GM12878 (cell line): ENCODE data around the gene STK35. TPM values are rescaled to one million over a fixed set of nuclear protein-coding genes. Genes with fewer than 3 reads are reported as not detected.

Experiments
- ATF2 ChIP-seq: IDR thresholded peaks from 2 replicates; pipeline ENCODE4 v1.6.1; 2012; ENCODE audit warnings: low read length, inconsistent platforms
- ATF7 ChIP-seq: fragments of 450-650 bp; IDR thresholded peaks from 2 replicates; pipeline ENCODE4 v1.6.1; 2016; ENCODE audit warnings: low read depth, mild to moderate bottlenecking
- BRCA1 ChIP-seq: IDR thresholded peaks from 2 replicates; pipeline ENCODE4 v1.6.1; 2011; ENCODE audit warnings: low read depth, low read length, improper control_type of control experiment
- EGR1 ChIP-seq, 2 experiments: IDR thresholded peaks; 1 replicate in 1 of 2; 2 replicates in 1 of 2; pipeline ENCODE4 v1.6.1; 2011 to 2012; ENCODE audit warnings: low read depth in 2 of 2, low read length in 2 of 2, borderline replicate concordance in 1 of 2, mild to moderate bottlenecking in 1 of 2, moderate library complexity in 1 of 2
- HDAC6 ChIP-seq: fragments of 200-600 bp; sonication (generic); IDR thresholded peaks from one replicate; pipeline ENCODE4 v1.8.0; 2017; ENCODE audit warnings: antibody characterized with exemption; ENCODE audit not compliant: unreplicated experiment
- IRF5 ChIP-seq: fragments of 450-650 bp; IDR thresholded peaks from 2 replicates; pipeline ENCODE4 v1.6.1; 2017; ENCODE audit warnings: borderline replicate concordance
- NFIC ChIP-seq: IDR thresholded peaks from 2 replicates; pipeline ENCODE4 v1.6.1; 2012; ENCODE audit warnings: low read depth, mild to moderate bottlenecking, inconsistent platforms, low read length, moderate library complexity
- YY1 ChIP-seq: IDR thresholded peaks from 2 replicates; pipeline ENCODE4 v1.6.1; 2011; ENCODE audit warnings: low read depth, mild to moderate bottlenecking, low read length
- ZBTB40 ChIP-seq: fragments of 450-650 bp; IDR thresholded peaks from 2 replicates; pipeline ENCODE4 v1.6.1; 2016; ENCODE audit warnings: mild to moderate bottlenecking, moderate library complexity, borderline replicate concordance
- ZNF217 ChIP-seq: fragments of 450-650 bp; IDR thresholded peaks from 2 replicates; pipeline ENCODE4 v1.6.1; 2017; ENCODE audit warnings: antibody characterized with exemption, mild to moderate bottlenecking
- ZNF274 ChIP-seq: IDR thresholded peaks from one replicate; pipeline ENCODE4 v1.8.0; 2011; ENCODE audit not compliant: insufficient read length, insufficient read depth
- ZSCAN29 ChIP-seq: fragments of 450-650 bp; IDR thresholded peaks from 2 replicates; pipeline ENCODE4 v1.6.1; 2017; ENCODE audit warnings: mild to moderate bottlenecking, moderate library complexity
- polyA plus RNA-seq, 11 experiments: library from polyadenylated mRNA; depleted of rRNA in 4 of 11; unstranded in 6 of 11; stranded (reverse) in 5 of 11; fragments of >200 nt; fragmentation: Nextera tagmentation in 4 of 11; fragmentation: Illumina TruSeq in 1 of 11; extraction: Ambion mirVana in 4 of 11; extraction: Trizol in 1 of 11; gene quantifications; 1 replicate in 1 of 11; 2 replicates in 10 of 11; pipeline versions ENCODE4 v1.2.1 to v1.2.3, GENCODE V29; 2011 to 2016; ENCODE audit warnings: inconsistent platforms in 2 of 11, missing spikeins in 2 of 11, low read depth in 1 of 11
- total RNA-seq, 4 experiments: library from RNA; depleted of rRNA in 3 of 4; stranded (reverse); fragments of >200 nt in 3 of 4; fragmentation: Illumina TruSeq in 1 of 4; extraction: Trizol in 1 of 4; gene quantifications; 2 replicates each; pipeline versions ENCODE4 v1.2.1 to v1.2.3, GENCODE V29; 2013 to 2021
- TF ChIP-seq, protein P1 (sequence below): fragments of 450-650 bp; formaldehyde crosslinking; IDR thresholded peaks from 2 replicates; pipeline ENCODE4 v1.5.0; 2022; ENCODE audit warnings: mild to moderate bottlenecking, missing genetic modification characterization
- TF ChIP-seq, protein P2 (sequence below): fragments of 450-650 bp; IDR thresholded peaks from 2 replicates; pipeline ENCODE4 v1.6.1; 2014; ENCODE audit warnings: mild to moderate bottlenecking
- TF ChIP-seq, protein P3 (sequence below): IDR thresholded peaks from 2 replicates; pipeline ENCODE4 v1.6.1; 2011; ENCODE audit warnings: borderline replicate concordance, low read depth, mild to moderate bottlenecking, moderate library complexity, mixed read lengths, low read length; ENCODE audit not compliant: insufficient read depth; ENCODE audit errors: extremely low read length

STK35 gene
- total and polyA plus RNA-seq, 10 of the 15 experiments (the other 5 are each of a cell fraction or from before 2014, with no cell fraction given), result 2.9 to 19.4 (median 9.6) TPM

DNA sequence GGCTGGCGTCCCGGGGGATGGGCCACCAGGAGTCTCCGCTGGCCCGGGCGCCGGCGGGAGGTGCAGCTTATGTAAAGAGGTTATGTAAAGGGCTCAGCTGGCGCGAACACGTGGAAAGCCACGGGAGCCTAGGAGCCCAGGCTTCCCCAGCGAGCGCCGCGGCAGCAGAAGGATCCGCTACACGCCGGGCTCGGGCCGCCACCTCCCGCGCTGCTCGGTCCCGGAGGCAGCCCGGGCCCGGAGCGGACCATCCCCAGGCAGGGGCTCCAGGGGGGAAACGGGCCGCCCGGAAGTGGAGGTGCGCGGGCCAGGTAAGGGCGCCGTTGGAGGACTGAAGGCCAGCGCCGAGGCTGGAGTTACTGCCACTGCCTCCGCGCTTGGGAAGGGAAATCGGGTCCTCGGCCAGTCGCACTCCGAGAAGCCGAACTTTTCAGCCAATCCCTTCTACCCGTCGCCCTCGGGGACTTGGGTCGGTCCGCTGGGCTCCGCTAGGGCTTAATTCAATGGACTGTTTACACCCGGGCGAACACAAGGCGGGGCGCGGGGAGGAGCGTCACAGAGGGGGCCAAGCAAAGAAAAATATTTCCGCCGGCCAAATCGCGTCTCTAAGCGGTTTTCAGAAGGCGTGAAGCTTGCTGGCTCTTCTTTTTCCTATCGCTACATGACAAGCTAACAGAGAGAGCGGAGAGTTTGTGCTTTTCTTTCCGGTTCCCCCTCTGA lies 398 bp downstream of the STK35 start (continued):
- TF ChIP-seq, protein P1, sequence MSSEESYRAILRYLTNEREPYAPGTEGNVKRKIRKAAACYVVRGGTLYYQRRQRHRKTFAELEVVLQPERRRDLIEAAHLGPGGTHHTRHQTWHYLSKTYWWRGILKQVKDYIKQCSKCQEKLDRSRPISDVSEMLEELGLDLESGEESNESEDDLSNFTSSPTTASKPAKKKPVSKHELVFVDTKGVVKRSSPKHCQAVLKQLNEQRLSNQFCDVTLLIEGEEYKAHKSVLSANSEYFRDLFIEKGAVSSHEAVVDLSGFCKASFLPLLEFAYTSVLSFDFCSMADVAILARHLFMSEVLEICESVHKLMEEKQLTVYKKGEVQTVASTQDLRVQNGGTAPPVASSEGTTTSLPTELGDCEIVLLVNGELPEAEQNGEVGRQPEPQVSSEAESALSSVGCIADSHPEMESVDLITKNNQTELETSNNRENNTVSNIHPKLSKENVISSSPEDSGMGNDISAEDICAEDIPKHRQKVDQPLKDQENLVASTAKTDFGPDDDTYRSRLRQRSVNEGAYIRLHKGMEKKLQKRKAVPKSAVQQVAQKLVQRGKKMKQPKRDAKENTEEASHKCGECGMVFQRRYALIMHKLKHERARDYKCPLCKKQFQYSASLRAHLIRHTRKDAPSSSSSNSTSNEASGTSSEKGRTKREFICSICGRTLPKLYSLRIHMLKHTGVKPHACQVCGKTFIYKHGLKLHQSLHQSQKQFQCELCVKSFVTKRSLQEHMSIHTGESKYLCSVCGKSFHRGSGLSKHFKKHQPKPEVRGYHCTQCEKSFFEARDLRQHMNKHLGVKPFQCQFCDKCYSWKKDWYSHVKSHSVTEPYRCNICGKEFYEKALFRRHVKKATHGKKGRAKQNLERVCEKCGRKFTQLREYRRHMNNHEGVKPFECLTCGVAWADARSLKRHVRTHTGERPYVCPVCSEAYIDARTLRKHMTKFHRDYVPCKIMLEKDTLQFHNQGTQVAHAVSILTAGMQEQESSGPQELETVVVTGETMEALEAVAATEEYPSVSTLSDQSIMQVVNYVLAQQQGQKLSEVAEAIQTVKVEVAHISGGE (CRISPR knock-in tag), result no peak
- TF ChIP-seq IRF5, result no peak
- TF ChIP-seq ZBTB40, result peak; percentile 76
- TF ChIP-seq ZNF274, result no peak
- TF ChIP-seq HDAC6, result no peak
- TF ChIP-seq ATF2, result no peak
- peak; percentile 100 for TF ChIP-seq ATF7
- TF ChIP-seq, protein P2, sequence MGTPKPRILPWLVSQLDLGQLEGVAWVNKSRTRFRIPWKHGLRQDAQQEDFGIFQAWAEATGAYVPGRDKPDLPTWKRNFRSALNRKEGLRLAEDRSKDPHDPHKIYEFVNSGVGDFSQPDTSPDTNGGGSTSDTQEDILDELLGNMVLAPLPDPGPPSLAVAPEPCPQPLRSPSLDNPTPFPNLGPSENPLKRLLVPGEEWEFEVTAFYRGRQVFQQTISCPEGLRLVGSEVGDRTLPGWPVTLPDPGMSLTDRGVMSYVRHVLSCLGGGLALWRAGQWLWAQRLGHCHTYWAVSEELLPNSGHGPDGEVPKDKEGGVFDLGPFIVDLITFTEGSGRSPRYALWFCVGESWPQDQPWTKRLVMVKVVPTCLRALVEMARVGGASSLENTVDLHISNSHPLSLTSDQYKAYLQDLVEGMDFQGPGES, result no peak
- TF ChIP-seq NFIC, result peak; percentile 75; the same call in 1 of the 2 replicates
- no peak for TF ChIP-seq ZNF217
- TF ChIP-seq EGR1 (IDR thresholded peaks at IDR 0.05; ENCODE audit: borderline replicate concordance in 1 of 2, low read depth in 2 of 2, low read length in 2 of 2), result no peak; a peak in 2 of 3 replicates
- TF ChIP-seq ZSCAN29, result peak; percentile 60; the same call in 1 of the 2 replicates
- TF ChIP-seq, protein P3, sequence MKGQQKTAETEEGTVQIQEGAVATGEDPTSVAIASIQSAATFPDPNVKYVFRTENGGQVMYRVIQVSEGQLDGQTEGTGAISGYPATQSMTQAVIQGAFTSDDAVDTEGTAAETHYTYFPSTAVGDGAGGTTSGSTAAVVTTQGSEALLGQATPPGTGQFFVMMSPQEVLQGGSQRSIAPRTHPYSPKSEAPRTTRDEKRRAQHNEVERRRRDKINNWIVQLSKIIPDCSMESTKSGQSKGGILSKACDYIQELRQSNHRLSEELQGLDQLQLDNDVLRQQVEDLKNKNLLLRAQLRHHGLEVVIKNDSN, result no peak
- TF ChIP-seq BRCA1, result no peak
- TF ChIP-seq YY1, result peak; percentile 37; the same call in 1 of the 2 replicates
